ENCODE measurements around the gene TULP1. TPM values are rescaled to one million over a fixed set of nuclear protein-coding genes. Genes with fewer than 3 reads are reported as not detected.

The TULP1 gene
- total RNA-seq, 4 donors from 2014 or later = not detected

GRCh38 chr6:35534407-35535170 lies 21.9 kb upstream of the TULP1 start:
- no peaks in the 10 kb centered on the region for H3K9me3 ChIP-seq
- intact Hi-C loops (cut with DNase I; ENCODE audit: low total_unique reads) = no loop called here
- in situ Hi-C loops (cut with MboI; ENCODE audit: low sequenced_read_pairs in 4 of 4) = no loop called here
- H3K27ac ChIP-seq = no peak overlapping the region
- no peaks in the 10 kb centered on the region for H3K36me3 ChIP-seq
- no peak for DNase-seq
- H3K4me3 ChIP-seq = no peak overlapping the region
- no peak for TF ChIP-seq CTCF (IDR thresholded peaks at IDR 0.05 in 4 of 5, conservative IDR thresholded peaks at IDR 0.05 in 1 of 5)
- no peak for ATAC-seq
- no peaks in the 10 kb centered on the region for H3K4me1 ChIP-seq
- H3K27me3 ChIP-seq = no peaks in the 10 kb centered on the region

GRCh38 chr6:35533981-35534380 lies 21.3 kb upstream of the TULP1 start:
- Histone ChIP-seq H3K4me3 (no peak overlapping the region), H3K9me3 (no peaks in the 10 kb centered on the region), H3K36me3 (no peaks in the 10 kb centered on the region), H3K4me1 (no peaks in the 10 kb centered on the region), H3K27ac (no peak overlapping the region), H3K27me3 (no peaks in the 10 kb centered on the region)
- no peak for TF ChIP-seq POLR2A (IDR thresholded peaks at IDR 0.05)
- TF ChIP-seq CTCF (IDR thresholded peaks at IDR 0.05 in 4 of 5, conservative IDR thresholded peaks at IDR 0.05 in 1 of 5) = no peak
- DNase-seq (no peak), ATAC-seq (no peak)
- intact Hi-C loops (cut with DNase I; ENCODE audit: low total_unique reads) (no loop called here), in situ Hi-C loops (cut with MboI; ENCODE audit: low sequenced_read_pairs in 4 of 4) (no loop called here)

- in situ Hi-C loops (cut with MboI; ENCODE audit: low sequenced_read_pairs in 4 of 4) = no loop called here
- Histone ChIP-seq H3K27ac (no peak overlapping the region), H3K9me3 (no peaks in the 10 kb centered on the region), H3K36me3 (no peaks in the 10 kb centered on the region), H3K4me3 (no peak overlapping the region), H3K4me1 (no peaks in the 10 kb centered on the region), H3K27me3 (no peaks in the 10 kb centered on the region)
- no peak for TF ChIP-seq CTCF (IDR thresholded peaks at IDR 0.05 in 4 of 5, conservative IDR thresholded peaks at IDR 0.05 in 1 of 5)
- TF ChIP-seq POLR2A (IDR thresholded peaks at IDR 0.05) = no peak
- ATAC-seq (no peak), DNase-seq (no peak)
- intact Hi-C loops (cut with DNase I; ENCODE audit: low total_unique reads) = no loop called here
These were observed 19.4 kb upstream of the TULP1 start for GRCh38 chr6:35532126-35532525.

GRCh38 chr6:35524380-35525020 lies 11.8 kb upstream of the TULP1 start:
- no peaks in the 10 kb centered on the region for H3K9me3 ChIP-seq
- in situ Hi-C loops (cut with MboI; ENCODE audit: low sequenced_read_pairs in 4 of 4) (loop anchor here (5.0 kb wide), 1 partner anchor 213 kb away; the partner anchor contains the start of gene ARMC12 (in 4 of the 4)), intact Hi-C loops (cut with DNase I; ENCODE audit: low total_unique reads) (no loop called here)
- TF ChIP-seq CTCF (IDR thresholded peaks at IDR 0.05 in 4 of 5, conservative IDR thresholded peaks at IDR 0.05 in 1 of 5) = no peak
- DNase-seq (no peak), ATAC-seq (no peak)
- no peaks in the 10 kb centered on the region for H3K4me1 ChIP-seq
- H3K4me3 ChIP-seq = no peak overlapping the region
- no peaks in the 10 kb centered on the region for H3K27me3 ChIP-seq
- no peaks in the 10 kb centered on the region for H3K36me3 ChIP-seq
- no peak overlapping the region for H3K27ac ChIP-seq

Measured in gastrocnemius medialis (tissue), 4 donors.